Activated CD4-positive, CD25-positive, alpha-beta regulatory T cell treated with anti-CD3 and anti-CD28 coated beads, Interleukin-2, amount 50 U/mL, for 72 hours (primary cell): Measurements from ENCODE around the gene AKAP17A.

Source experiments
- DNase-seq: peaks from one replicate; pipeline ENCODE4 v3.0.0; 2021

AKAP17A gene

GRCh38 chrX:1584237-1585011, 7.0 kb upstream of the AKAP17A start:
- no peak for DNase-seq

- DNase-seq, result no peak
Measured at GRCh38 chrX:1587161-1587560, 4.2 kb upstream of the AKAP17A start.

GRCh38 chrX:1589356-1590130, 1.9 kb upstream of the AKAP17A start:
- no peak for DNase-seq

- DNase-seq, result no peak
Measured at GRCh38 chrX:1591863-1592469, 562 bp downstream of the AKAP17A start.

- DNase-seq, result peak; percentile 27
Measured at GRCh38 chrX:1592470-1593142, 1.2 kb downstream of the AKAP17A start.

DNA sequence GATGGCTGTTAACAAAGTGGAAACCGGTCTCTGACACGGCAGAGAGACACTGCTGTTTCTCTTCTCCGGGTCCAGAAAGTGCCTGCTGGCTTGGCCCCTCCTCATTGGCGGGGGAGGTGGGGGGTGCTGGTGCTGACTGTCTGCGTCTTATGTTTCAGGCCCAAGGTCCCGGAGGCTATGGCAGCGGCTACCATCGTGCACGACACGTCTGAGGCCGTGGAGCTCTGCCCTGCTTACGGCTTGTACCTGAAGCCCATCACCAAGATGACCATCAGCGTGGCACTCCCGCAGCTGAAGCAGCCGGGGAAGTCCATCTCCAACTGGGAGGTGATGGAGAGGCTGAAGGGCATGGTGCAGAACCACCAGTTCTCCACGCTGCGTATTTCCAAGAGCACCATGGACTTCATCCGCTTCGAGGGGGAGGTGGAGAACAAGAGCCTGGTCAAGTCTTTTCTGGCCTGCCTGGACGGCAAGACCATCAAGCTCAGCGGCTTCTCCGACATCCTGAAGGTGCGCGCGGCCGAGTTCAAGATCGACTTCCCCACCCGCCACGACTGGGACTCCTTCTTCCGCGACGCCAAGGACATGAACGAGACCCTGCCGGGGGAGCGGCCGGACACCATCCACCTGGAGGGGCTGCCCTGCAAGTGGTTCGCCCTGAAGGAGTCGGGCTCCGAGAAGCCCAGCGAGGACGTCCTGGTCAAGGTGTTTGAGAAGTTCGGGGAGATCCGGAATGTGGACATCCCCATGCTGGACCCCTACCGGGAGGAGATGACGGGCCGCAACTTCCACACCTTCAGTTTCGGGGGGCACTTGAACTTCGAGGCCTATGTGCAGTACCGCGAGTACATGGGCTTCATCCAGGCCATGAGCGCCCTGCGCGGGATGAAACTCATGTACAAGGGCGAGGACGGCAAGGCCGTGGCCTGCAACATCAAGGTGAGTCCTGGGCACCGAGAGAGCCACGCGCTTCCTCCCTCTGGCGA, 2.2 kb downstream of the AKAP17A start:
- DNase-seq, result peak; percentile 28

- peak; percentile 27 for DNase-seq
Measured at GRCh38 chrX:1595711-1596060, 4.3 kb downstream of the AKAP17A start.

DNA sequence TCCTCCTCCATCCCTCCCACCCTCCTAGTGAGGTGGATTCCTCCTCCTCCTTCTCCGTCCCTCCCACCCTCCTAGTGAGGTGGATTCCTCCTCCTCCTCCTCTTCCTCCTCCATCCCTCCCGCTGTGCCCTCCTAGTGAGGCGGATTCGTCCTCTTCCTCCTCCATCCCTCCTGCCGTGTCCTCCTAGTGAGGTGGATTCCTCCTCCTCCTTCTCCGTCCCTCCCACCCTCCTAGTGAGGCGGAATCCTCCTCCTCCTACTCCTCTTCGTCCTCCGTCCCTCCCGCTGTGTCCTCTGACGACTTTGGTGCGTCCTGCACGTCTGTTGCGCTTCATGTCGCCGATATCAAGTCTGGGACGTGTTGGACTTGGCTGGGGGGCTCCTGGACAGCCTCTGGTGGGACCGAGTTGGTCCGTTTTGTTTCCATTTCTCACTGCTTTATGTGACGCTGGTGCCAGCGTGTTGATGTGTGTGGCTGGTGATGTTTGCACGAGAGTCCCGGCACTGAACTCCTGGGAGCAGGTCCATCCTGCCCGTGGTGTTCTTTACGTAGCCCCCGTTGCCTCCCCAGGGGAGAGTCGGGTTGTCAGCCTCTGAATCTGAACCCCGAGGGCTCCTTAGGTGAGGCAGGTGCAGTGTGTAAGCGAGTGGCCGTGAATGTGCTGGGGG, 5.4 kb downstream of the AKAP17A start:
- DNase-seq, result no peak

- peak; percentile 24 for DNase-seq
Measured at GRCh38 chrX:1597345-1598020, 6.1 kb downstream of the AKAP17A start.

- DNase-seq, result peak; percentile 29
Measured at GRCh38 chrX:1598021-1598875, 6.8 kb downstream of the AKAP17A start.

- DNase-seq, result peak; percentile 24
Measured at GRCh38 chrX:1598876-1599790, 7.7 kb downstream of the AKAP17A start.

DNA sequence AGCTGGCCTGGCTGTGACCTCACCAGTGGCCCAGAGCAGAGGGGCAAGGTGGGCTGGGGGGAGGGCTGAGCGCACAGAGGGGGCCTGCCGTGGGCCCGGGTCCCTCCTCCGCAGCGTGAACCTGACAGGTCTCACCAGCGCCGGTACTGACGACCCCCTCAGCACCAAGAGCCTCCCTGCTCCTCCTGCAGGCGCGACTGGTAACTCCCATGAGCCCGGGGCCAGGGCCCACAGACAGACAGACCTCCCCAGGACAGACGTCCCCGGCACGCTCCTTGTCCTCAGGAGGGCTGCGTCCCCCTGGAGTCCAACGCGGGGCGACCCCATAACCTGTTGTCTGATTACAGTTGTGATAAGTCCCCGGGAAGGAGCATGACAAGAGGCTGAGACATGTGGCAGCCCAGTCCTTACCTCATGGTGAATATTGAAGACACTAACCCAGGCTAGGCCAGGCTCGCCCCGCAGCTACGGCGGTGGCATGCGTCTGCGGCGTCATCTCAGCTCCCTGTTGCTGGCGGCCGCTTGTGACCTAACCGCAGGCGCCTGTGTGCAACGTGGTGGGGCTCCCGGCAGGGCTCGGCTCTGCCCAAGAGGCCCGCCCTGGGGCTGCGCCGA, 8.5 kb downstream of the AKAP17A start:
- DNase-seq, result peak; percentile 30

GRCh38 chrX:1600406-1601050, 9.1 kb downstream of the AKAP17A start:
- DNase-seq, result no peak

DNA sequence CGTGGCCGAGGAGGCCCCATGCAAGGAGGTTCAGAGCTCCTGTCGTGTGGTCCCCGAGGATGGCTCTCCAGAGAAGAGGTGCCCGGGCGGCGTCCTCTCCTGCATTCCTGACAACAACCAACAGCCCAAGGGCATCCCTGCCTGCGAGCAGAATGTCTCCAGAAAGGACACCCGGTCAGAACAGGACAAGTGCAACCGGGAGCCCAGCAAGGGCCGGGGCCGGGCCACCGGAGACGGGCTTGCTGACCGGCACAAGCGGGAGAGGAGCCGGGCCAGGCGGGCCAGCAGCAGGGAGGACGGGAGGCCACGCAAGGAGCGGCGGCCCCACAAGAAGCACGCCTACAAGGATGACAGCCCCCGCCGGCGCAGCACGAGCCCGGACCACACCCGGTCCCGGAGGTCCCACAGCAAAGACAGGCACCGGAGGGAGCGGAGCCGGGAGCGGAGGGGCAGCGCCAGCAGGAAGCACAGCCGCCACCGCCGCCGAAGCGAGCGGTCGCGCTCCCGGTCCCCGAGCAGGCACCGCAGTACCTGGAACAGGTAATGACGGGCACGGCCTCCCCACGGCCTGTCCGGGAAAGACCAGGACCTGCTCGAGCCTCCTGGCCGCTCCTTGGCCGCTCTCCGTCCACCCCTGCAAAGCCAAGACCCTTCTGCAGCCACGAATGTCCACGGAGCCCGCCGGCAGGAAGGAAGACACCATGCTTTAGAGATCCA, 9.8 kb downstream of the AKAP17A start:
- DNase-seq, result peak; percentile 28

GRCh38 chrX:1601768-1602085, 10.3 kb downstream of the AKAP17A start:
- DNase-seq, result peak; percentile 17

- no peak for DNase-seq
Measured at GRCh38 chrX:1602299-1602698, 10.9 kb downstream of the AKAP17A start.

- DNase-seq, result no peak
Measured at GRCh38 chrX:1606496-1606895, 15.1 kb downstream of the AKAP17A start.
